ENCODE data around the gene RANBP10. TPM values are rescaled to one million over a fixed set of nuclear protein-coding genes. Genes with fewer than 3 reads are reported as not detected.

RANBP10 gene
- total and polyA plus RNA-seq, 2 of the 13 experiments (the other 11 are each of a cell fraction or from before 2014, with no cell fraction given): 9.2 to 22.7 TPM

DNA sequence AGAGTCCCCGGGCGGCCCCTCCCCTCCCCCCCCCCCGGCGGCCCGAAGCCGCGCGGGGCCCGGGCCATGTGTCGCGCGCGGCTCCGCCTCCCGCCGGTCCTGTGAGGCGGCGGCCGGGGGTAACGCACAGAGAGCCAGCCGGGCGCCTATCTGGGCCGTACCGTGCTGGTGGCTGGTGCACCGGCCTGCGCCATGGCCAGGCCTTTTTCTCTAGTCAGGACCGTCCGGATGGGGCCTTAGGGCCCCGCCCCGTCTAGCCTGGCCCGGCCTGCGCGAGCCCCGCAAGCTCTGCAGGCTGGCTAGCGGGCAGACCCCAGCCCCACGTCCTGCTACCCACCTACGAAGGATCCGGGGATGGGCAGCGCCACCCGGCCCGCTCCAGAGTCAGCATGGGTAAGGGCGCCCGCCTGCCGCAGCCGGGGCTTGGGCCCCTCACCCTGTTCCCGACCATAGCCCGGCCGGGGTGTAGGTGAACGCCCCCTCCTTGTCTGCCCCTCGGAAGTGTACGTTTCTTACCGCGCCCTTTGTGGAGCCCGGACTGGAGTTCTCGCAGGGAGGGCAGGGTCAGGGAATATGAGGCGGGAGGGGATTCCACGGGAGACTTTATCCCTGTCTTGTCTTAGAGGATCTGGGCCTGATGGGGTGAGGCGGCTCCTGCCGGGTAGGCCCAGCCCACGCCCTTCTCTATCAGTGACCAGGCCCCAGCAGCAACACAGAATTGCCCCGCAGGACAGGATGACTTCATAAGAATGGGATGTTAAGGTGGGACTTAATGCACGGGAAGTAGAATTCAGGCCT is 40.9 kb upstream of the RANBP10 start, which contains the start of gene CENPT (continued):
- TF ChIP-seq CBFB (CRISPR knock-in tag; IDR thresholded peaks at IDR 0.05) (no peak), ZNF724P (CRISPR knock-in tag; IDR thresholded peaks at IDR 0.05; ENCODE audit: borderline replicate concordance) (no peak), JUN (CRISPR knock-in tag; IDR thresholded peaks at IDR 0.05) (no peak), TBX2 (CRISPR knock-in tag; IDR thresholded peaks at IDR 0.05; ENCODE audit: borderline replicate concordance) (no peak), ETV5 (CRISPR knock-in tag; IDR thresholded peaks at IDR 0.05; ENCODE audit: borderline replicate concordance) (no peak), ZNF136 (CRISPR knock-in tag; IDR thresholded peaks at IDR 0.05; ENCODE audit: low read depth) (no peak), KLF9 (CRISPR knock-in tag; IDR thresholded peaks at IDR 0.05; ENCODE audit: low read depth) (0 out of 2 replicates have a peak, but pooled peaks have one; percentile 32), ZNF367 (CRISPR knock-in tag; IDR thresholded peaks at IDR 0.05; ENCODE audit: borderline replicate concordance) (no peak), SCMH1 (CRISPR knock-in tag; IDR thresholded peaks at IDR 0.05; ENCODE audit: borderline replicate concordance) (no peak), CREB1 (IDR thresholded peaks at IDR 0.05) (no peak), CREB1 (CRISPR knock-in tag; IDR thresholded peaks at IDR 0.05) (no peak), ZNF552 (CRISPR knock-in tag; IDR thresholded peaks at IDR 0.05; ENCODE audit: borderline replicate concordance) (no peak), ZNF335 (CRISPR knock-in tag; IDR thresholded peaks at IDR 0.05) (0 out of 2 replicates have a peak, but pooled peaks have one; percentile 7), BRD4 (CRISPR knock-in tag; IDR thresholded peaks at IDR 0.05) (no peak), ZMYM3 (CRISPR knock-in tag; IDR thresholded peaks at IDR 0.05) (peak; percentile 37; the same call in 1 of the 2 replicates)
- TF ChIP-seq, protein P1, sequence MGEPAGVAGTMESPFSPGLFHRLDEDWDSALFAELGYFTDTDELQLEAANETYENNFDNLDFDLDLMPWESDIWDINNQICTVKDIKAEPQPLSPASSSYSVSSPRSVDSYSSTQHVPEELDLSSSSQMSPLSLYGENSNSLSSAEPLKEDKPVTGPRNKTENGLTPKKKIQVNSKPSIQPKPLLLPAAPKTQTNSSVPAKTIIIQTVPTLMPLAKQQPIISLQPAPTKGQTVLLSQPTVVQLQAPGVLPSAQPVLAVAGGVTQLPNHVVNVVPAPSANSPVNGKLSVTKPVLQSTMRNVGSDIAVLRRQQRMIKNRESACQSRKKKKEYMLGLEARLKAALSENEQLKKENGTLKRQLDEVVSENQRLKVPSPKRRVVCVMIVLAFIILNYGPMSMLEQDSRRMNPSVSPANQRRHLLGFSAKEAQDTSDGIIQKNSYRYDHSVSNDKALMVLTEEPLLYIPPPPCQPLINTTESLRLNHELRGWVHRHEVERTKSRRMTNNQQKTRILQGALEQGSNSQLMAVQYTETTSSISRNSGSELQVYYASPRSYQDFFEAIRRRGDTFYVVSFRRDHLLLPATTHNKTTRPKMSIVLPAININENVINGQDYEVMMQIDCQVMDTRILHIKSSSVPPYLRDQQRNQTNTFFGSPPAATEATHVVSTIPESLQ (CRISPR knock-in tag; conservative IDR thresholded peaks at IDR 0.05): no peak
- TF ChIP-seq, protein P2, sequence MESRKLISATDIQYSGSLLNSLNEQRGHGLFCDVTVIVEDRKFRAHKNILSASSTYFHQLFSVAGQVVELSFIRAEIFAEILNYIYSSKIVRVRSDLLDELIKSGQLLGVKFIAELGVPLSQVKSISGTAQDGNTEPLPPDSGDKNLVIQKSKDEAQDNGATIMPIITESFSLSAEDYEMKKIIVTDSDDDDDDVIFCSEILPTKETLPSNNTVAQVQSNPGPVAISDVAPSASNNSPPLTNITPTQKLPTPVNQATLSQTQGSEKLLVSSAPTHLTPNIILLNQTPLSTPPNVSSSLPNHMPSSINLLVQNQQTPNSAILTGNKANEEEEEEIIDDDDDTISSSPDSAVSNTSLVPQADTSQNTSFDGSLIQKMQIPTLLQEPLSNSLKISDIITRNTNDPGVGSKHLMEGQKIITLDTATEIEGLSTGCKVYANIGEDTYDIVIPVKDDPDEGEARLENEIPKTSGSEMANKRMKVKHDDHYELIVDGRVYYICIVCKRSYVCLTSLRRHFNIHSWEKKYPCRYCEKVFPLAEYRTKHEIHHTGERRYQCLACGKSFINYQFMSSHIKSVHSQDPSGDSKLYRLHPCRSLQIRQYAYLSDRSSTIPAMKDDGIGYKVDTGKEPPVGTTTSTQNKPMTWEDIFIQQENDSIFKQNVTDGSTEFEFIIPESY (CRISPR knock-in tag; IDR thresholded peaks at IDR 0.05): no peak
- TF ChIP-seq, protein P3, sequence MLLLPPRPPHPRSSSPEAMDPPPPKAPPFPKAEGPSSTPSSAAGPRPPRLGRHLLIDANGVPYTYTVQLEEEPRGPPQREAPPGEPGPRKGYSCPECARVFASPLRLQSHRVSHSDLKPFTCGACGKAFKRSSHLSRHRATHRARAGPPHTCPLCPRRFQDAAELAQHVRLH (CRISPR knock-in tag; IDR thresholded peaks at IDR 0.05; ENCODE audit: borderline replicate concordance, low read depth): no peak
- TF ChIP-seq, protein P4, sequence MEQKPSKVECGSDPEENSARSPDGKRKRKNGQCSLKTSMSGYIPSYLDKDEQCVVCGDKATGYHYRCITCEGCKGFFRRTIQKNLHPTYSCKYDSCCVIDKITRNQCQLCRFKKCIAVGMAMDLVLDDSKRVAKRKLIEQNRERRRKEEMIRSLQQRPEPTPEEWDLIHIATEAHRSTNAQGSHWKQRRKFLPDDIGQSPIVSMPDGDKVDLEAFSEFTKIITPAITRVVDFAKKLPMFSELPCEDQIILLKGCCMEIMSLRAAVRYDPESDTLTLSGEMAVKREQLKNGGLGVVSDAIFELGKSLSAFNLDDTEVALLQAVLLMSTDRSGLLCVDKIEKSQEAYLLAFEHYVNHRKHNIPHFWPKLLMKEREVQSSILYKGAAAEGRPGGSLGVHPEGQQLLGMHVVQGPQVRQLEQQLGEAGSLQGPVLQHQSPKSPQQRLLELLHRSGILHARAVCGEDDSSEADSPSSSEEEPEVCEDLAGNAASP (CRISPR knock-in tag; IDR thresholded peaks at IDR 0.05; ENCODE audit: borderline replicate concordance): no peak
- TF ChIP-seq, protein P5, sequence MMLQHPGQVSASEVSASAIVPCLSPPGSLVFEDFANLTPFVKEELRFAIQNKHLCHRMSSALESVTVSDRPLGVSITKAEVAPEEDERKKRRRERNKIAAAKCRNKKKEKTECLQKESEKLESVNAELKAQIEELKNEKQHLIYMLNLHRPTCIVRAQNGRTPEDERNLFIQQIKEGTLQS (CRISPR knock-in tag; IDR thresholded peaks at IDR 0.05): no peak
- TF ChIP-seq, protein P6, sequence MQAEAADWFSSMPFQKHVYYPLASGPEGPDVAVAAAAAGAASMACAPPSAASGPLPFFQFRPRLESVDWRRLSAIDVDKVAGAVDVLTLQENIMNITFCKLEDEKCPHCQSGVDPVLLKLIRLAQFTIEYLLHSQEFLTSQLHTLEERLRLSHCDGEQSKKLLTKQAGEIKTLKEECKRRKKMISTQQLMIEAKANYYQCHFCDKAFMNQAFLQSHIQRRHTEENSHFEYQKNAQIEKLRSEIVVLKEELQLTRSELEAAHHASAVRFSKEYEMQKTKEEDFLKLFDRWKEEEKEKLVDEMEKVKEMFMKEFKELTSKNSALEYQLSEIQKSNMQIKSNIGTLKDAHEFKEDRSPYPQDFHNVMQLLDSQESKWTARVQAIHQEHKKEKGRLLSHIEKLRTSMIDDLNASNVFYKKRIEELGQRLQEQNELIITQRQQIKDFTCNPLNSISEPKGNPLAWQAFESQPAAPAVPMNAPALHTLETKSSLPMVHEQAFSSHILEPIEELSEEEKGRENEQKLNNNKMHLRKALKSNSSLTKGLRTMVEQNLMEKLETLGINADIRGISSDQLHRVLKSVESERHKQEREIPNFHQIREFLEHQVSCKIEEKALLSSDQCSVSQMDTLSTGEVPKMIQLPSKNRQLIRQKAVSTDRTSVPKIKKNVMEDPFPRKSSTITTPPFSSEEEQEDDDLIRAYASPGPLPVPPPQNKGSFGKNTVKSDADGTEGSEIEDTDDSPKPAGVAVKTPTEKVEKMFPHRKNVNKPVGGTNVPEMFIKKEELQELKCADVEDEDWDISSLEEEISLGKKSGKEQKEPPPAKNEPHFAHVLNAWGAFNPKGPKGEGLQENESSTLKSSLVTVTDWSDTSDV (CRISPR knock-in tag; IDR thresholded peaks at IDR 0.05): peak; percentile 77

Data from HepG2 (cell line).